Left lobe of liver (tissue), 2 donors: ENCODE results near the gene SLC2A2. TPM values are rescaled to one million over a fixed set of nuclear protein-coding genes. Genes with fewer than 3 reads are reported as not detected.

Experiments
- ATAC-seq: fragments of 200-7000 bp; cut with Tn5 transposase; one replicate; pipeline ENCODE4 v1.9.1; 2020; ENCODE audit warnings: mild to moderate bottlenecking, moderate library complexity
- DNase-seq: peaks from one replicate; pipeline ENCODE4 v3.0.0-alpha.2; 2020; ENCODE audit warnings: low spot score
- total RNA-seq: library from RNA; stranded (reverse); gene quantifications from one replicate; pipeline ENCODE4 v1.2.1, GENCODE V29; 2021
- donor health status: DM: no; HTN: no; CAD: no; lungs with moderate emphysema.
- donor health status: DM: no; HTN: yes; CAD: no.

SLC2A2 gene
- total RNA-seq, 1 donor from 2014 or later = 351 TPM

DNA sequence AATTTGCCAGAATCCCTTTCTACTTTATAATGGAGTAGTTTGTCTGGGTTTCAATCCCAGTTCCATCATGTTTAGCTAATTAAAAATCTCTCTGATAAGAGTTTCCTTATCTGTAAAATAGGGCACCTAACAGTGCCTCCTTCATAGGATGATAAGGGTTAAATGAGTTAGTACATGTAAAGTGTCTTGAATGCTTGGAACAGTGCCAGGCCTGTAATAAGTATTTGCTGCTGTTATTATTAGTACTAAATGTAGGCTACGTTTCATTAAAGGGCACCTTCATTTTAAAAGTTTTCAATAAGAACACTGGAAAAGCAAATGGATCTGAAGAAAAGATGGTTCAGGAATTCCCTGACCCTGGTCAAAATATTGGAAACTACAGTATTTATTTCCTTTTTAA lies 11.8 kb upstream of the SLC2A2 start:
- DNase-seq (no peak), ATAC-seq (no peak)

DNA sequence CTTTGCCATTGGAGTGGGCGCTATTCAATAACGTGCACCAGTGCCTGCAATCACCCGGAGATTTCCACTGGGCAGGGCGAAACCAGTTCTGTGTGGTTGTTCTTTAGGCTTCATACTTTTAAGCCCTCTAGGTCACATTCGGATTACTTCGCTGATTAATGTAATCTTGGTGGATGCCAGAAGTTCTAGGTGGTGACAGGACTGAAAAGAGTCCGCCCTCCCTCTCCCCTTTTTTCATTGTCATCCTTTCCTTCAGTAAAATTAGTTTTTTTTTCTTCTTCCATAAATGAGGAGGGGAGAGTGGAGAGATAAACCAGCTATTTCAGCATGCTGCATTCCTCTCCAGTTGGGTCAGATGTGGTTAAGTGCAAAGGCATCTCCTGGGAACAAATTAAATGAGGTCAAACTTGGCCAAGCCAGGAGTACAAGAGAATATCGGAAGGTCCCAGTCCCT lies 2.3 kb upstream of the SLC2A2 start:
- ATAC-seq = peak; percentile 23
- no peak for DNase-seq

DNA sequence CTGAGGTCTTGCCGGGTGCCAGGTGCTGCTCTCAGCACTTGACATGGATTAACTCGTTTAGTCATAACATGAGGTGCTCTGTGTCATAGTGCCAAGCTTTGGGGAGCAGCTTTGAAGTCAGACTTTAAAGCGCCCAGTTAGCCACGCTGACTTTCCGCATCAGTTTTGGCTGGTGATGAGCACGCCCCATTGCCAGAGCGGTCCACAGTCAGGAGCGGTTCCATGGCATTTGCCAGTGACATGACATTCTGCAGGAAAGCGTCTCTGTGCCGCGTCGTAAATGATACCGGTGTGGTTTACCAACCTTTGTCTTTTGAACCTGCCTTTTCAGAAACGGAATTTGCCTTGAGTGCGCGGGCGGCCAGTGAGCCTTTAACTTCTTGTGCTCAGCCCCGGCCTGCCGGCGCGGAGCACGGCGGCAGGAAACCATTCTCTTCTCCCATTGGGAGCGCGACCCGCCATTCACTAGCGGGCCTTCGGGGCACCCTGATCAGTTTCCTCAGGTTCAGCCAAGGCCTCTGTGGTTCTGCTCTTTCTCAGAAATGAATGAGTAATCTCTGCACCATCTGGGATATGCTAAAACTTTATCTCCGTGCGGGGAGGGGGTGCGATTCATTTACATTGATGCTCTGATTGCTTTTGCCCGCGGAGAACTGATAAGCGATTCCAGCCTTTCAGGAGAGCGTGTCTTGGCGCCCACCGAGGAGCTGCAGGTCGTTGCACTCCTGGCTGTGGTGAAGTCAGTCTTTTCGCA lies 1.7 kb upstream of the SLC2A2 start:
- DNase-seq (peak; percentile 83), ATAC-seq (peak; percentile 63)

DNA sequence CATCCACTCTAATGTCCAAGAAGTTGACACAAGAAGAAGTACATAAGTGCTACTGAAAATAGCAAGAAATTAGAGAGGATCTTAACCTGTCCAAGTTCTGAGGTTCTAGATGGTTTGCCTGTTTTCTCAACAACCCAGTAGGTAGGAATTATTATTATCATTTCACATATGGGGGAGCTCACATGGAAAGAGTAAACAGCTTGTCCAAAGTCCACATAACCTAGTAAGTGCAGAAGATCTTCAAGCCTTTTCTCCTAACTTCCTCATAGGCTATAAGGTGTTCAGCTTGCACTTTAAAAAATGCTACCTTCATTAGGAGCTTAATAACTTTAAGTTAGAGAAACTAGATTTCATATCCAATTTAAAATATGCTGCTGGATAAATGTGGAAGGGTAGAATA lies 3.0 kb downstream of the SLC2A2 start:
- DNase-seq (no peak), ATAC-seq (no peak)

DNA sequence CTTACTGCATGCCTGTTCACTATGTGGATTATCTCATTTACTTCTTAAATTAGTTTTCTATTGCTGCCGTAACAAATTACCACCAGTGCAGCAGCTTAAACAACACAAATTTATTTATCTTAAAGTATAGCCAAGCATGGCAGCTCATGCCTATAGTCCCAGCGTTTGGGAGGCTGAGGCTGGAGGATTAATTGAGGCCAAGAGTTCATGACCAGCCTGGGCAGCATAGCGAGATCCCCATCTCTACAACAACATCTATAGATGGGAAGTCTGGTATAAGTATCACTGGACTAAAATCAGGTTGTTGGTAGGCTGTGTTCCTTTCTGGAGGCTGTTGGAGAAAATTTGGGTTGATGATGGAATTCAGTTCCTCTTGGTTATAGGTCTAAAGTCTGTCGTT lies 5.1 kb downstream of the SLC2A2 start:
- no peak for DNase-seq
- no peak for ATAC-seq

DNA sequence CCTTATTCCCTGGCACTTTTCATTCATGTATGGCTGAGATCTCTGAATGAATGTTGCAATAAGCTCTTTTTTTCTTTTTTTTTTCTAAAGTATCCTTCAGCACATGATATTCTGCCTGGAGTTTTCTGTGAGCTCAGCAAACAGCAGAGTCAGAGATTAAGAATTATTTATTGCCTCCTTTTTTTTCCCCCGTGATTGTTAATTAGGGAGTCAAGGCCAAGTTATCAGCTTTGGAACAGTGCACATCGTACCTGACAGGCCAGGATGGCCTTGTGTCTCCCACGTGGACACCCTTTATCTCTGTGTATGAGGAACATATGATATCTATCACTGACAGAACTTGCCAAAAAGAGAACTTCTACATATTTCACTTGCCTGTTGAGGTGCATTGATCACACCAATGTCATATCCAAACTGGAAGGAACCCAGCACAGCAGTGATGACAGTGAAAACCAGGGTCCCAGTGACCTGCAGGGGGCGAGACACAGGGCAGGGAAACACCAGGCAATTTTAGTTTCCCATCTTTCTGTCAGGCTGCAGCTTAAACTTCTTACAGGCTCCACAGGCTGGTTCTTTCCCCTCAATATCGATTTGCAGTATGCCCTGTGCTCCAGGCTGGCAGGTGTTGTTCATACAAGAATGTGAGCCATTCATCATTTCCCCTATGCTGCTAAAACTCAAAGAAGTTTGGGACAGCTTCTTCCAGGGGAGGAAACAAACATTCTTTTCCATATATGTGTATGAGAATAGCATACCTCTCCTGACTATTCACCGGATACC lies 8.2 kb downstream of the SLC2A2 start:
- ATAC-seq (peak; percentile 8), DNase-seq (no peak)

DNA sequence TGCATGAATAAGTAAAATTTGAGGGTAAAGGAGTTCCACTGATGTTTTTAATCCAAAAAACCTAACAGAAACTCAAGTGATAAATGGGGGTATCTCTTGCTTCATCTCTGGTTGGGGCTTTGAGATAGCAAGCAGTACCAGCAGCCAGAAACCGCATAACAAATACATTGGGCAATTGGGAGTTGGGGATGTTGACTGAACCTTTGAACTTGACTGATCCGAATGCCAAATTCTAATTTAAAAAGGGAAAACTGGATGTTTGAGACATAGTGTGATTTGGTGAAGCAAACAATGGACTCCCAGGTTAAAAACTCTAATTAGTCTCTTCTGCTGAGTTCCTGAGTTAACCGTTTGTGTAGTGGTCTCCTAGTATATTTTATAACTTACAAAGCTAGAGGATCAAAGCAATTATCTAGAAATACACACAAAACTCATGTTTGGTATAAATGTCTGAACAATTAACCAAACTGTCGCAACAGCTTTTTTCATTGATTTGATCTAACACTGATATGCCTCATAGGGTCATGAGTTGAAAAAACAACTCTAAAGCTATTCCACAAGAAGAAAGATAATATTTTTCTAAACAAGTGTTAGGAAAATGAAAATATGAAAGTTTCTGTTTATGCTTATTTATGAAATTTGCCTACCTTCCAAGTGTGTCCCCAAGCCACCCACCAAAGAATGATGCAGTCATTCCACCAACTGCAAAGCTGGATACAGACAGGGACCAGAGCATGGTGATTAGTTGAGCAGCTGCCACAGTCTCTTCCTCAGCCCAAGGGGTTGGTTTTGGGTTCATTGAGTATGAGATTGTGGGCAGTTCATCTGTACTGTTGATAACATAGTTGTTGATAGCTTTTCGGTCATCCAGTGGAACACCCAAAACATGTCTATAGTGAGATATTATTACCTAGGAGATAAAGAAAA lies 12.4 kb downstream of the SLC2A2 start:
- DNase-seq (peak; percentile 69), ATAC-seq (peak; percentile 57)

DNA sequence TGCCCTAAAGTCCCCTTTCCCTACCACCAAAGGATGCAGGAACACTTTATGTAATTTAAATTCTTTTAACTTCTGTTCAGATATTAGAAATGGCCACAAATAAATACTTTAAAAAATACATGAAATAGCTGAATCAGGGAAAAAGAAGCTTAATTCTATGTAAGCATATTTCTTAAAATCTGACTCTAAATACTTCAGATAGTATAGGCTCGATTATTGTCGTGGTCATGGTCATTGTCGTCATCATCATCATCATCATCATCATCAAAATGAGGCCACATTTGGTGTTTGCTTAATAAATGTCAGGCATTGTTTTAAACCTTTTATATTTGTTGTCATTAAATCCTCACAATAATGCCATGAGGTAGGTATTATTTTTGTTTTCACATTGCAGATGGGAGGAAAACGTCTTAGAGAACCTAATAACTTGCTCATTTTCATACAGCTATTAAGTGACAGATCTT lies 14.6 kb downstream of the SLC2A2 start:
- DNase-seq (no peak), ATAC-seq (no peak)

DNA sequence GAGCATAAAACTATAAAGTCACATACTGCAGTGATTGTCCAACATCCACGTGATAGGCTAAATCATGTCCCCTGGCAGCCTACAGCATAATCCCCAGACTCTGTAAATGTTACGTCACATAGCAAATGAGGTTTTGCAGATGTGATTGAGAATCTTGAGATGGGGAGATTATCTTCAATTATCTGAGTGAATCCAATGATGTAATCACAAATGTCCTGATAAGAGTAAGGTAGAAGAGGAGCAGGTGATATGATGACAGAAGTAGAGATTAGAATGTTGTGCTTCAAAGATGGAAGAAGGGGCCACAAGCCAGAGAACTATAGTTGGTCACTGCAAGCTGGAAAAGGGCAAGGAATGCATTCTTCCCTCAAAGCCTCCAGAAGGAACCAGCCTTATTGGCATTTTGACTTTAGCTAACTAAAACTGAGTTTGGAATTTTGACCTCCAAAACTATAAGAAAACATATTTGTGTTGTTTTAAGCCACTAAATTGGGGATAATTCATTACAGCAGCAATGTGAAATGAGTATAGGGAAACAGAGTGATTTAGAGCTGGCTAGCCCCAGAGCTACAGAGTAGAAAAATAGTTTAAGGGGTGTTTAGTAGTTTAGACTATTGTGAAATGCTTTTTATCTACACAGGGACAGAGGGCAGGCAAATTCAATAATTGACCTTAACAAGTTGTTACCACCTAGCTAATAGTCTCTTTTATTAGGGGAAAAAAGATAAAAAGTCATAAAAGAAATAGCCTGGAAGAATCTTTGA lies 15.2 kb downstream of the SLC2A2 start:
- DNase-seq = no peak
- ATAC-seq = peak; percentile 49

DNA sequence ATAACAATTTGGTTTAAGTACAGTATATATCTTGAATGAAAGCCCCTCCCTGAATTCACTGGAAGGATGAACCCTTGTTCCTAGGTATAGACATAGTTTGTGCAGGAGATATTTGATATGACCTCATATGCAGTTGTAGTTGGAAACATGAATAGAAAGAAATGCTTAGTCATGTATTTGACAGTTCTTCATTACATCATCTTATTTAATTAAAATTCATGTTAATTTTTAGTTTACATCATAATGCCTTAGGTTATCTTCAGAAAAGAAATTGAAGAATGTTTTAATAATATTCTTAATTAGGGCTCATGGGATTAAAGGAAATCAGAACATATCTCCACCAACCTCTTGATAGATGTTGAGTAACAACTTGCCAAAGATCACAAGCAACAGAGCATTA lies 19.2 kb downstream of the SLC2A2 start:
- DNase-seq = no peak
- ATAC-seq = no peak

DNA sequence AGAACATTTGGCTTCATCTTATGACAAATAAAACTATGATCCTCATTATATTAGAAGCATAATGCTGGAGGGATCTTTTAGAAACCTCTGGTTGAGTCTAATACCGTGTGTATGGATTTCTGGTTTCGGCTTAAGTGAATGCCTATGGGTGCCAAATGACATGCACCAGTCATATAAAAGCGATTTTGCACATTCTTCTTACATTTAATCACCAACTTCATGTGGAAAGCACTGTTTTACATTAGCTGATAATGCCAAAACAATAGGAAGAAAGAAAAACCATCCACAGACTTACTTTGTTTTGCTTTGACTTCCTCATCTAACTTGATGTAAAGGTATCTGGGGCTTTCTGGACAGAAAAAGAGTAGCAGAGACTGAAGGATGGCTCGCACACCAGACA lies 20.9 kb downstream of the SLC2A2 start:
- DNase-seq (no peak), ATAC-seq (no peak)

DNA sequence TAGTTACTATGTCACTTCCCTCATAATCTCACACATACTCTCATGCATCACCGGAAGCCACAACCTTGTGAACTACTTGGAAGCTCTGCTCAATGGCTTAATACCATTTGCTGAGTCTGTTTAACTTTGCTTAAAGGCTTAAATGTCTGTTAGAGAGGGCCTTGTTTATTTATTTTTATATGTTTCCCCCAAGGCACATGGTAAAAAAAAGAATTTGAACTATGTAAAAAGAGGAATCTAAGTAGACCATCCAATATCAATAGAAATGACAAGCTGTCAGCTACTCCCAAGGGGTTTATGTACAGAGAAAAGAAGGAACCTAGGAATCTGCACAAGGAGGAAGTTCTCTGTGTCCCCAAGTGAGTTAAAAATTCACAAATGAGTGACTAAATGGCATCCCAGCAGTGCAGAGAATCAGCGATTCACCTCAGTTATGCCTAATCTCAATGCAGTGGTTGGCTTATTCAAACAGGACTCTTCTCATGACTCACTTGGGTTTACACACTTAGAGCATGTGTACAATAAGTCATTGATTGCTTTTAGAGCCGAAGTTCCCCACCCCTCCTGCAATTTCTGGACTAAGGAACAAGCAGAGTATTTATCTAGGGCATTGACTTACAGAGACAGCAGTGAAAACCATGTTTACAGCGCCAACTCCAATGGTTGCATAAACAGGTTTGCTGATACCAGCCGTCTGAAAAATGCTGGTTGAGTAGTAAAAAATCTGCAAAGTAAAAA lies 24.4 kb downstream of the SLC2A2 start:
- DNase-seq (peak; percentile 67), ATAC-seq (peak; percentile 55)

DNA sequence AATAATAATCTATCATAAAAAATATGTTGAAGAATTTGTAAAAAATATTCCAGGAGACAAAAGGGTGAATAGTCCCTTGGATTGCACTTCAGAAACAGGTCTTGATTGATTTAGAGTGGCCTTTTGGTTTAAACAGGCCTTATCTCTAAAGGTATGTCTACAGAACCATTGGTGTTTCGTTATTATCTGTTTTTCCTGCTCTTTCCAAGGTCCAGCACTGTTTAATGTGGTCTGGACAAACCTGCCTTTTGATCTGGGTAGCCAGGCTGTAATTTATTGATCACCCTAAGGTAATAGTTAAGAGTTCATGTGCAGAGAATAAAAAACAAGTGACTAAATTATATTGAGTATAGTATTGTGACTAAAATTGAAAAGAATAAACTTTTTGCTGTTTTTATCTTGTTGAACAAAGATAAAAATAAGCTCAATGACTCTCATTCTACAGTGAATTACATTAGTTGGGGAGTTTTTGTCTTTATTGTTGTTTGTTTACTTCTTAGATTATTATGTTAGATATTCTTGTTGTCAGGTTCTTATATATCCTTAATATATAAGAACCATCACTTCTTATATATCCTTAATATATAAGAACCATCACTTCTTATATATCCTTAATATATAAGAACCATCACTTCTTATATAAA lies 25.1 kb downstream of the SLC2A2 start:
- DNase-seq = no peak
- ATAC-seq = peak; percentile 31

DNA sequence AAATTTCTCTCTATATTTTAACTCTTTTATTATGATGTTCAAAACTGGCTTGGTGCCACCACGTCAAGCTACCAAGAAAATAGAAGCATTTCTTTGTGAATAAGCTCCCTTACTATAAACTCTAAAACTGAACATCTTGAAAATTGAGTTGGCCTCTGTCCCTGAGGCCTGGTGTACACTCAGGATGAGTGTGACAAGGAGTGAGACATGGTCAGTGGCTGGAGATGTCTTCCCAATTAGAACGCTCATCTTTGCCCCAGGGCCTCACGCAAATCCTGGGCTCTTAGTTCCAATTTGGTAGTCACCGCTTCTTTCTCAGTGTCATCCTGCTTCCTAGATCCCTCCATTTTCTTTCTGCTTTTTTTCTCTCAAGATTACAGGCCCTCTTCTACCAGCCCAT lies 26.2 kb downstream of the SLC2A2 start:
- ATAC-seq (no peak), DNase-seq (no peak)

DNA sequence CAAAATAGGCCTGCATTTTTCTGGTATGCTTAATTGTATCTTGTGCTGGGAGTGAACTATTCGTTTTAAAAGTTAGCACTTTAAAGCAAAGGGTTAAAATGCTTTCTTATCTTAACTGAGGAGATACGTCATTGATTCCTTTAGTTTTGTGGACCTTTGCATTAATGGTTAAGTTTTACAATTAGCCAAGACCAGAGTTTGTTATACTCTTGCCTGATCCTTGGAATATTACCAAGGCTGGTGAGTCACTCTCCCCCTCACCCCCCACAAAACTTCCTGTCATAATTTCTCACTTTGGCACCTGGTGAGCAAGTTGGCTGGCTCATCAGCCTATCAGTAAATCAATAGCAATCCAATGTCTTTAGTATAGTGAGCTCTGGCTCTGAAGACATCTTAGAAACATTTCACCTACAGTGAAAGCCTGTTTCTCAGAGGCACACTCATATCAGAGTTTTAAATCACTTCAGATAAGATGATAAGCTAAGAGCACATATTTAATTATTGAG lies 26.7 kb downstream of the SLC2A2 start:
- DNase-seq = no peak
- peak; percentile 5 for ATAC-seq

DNA sequence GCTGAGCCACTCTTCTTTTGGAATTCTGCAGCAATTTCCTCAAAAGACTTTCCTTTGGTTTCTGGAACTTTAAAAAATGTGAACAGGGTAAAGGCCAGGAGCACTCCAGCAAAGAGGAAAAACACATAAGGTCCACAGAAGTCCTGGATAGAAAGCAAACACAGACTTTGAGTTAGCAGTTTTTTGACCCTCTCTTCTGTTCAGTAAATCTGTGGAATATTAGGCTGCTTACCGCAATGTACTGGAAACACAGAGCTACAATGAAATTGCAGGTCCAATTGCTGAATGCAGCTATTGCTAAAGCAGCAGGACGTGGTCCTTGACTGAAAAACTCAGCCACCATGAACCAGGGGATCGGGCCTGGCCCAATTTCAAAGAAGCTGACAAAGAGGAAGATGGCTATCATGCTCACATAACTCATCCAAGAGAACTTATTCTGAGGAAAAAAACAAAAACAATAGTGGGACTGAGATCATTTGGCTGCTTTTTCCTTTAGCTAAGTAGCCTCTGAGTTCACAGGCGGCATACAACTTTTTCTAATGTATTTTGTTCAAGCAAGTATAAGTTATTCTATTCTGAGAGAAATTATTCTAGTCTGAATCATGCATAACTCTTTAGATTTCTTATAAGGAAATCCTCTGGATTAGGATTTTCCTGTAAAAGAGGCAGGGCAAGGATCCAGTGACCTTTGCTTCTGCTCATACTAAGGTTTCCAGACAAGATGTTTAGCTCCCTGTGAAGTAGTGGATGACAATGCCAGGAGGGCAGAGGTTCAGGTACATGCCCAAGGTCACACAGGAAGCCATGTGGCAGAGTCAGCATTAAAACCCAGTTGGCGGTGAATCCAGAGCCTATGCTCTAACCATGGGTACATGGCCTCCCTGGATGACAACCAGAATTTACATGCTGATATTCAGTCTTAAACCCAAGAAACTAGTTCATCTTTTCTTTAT lies 28.3 kb downstream of the SLC2A2 start:
- DNase-seq (peak; percentile 85), ATAC-seq (peak; percentile 70)

DNA sequence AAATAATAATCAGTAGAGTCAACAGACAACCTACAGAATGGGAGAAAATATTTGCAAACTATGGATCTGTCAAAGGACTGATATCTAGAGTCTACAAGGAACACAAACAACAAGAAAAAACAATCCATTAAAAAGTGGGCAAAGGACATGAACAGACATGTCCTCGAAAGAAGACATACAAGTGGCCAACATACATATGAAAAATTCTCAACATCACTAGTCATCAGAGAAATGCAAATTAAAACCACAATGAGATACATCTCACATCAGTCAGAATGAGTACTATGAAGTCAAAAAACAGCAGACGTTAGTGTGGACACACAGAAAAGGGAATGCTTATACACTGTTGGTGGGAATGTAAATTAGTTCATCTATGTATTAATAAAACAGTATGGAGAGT lies 33.7 kb downstream of the SLC2A2 start:
- no peak for ATAC-seq
- DNase-seq = no peak

DNA sequence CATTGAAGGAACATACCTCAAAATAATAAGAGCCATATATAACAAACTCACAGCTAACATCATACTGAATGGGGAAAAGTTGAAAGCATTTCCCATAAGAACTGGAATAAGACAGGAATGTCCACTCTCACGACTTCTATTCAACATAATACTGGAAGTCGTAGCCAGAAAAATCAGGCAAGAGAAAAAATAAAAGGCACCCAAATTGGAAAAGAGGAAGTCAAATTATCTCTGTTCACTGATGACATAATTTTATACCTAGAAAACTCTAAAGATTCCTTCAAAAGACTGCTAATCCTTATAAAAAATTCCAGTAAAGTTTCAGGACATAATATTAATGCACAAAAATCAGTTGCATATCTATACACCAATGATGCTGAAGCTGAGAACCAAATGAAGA lies 34.9 kb downstream of the SLC2A2 start:
- no peak for DNase-seq

More for the DNA sequence above, 34.9 kb downstream of the SLC2A2 start:
- ATAC-seq = no peak
